ENCODE data around the gene CARD10.

CARD10 gene

DNA sequence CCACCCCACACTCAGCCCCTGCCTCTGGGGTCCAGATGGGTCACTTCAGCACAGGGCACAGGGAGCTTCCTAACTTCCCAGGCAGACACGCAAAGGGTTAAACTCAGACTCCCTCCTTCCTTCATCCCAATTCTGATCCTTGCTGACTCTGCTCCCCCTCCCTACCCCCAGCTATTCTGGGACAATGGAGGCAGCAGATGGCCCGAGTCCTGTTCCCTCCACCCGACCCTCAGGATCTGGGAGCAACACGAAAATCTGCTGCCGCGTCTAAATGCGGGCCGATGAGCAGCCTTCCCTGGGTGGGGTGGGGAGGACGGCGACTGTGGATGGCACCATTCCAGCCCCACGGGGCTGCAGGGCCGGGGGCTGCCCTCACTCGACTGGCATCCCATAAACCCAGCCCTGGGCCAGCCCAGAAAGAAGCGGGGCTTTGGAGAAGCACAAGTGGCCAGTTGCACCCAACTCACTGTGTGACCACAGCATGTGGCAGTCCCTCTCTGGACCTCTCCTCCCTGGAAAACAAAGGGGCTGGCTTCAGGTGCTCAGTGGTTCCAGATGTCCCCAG is 51.7 kb downstream of the CARD10 start:
- no peak for DNase-seq (ENCODE audit: low read depth)

DNA sequence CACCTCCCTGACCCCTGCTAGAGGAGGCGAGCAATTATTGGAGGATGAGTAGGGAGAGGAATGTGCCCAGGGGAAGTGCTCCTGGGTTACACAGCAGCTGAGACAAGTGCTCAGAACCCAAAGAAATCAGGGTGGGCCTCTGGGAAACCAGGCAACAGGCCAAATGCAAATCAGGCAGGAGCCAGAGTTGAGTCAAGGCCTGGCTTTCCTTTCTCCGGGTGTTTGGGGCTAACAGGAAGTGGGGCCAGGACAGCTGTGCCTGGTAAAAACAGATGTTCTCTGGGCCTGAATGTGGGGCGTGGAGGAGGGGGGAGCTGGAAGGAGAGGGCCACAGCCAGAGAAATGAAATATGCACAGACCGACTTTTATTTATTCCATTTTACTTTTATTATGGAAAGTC is 55.0 kb downstream of the CARD10 start:
- DNase-seq (ENCODE audit: low read depth) = no peak

DNA sequence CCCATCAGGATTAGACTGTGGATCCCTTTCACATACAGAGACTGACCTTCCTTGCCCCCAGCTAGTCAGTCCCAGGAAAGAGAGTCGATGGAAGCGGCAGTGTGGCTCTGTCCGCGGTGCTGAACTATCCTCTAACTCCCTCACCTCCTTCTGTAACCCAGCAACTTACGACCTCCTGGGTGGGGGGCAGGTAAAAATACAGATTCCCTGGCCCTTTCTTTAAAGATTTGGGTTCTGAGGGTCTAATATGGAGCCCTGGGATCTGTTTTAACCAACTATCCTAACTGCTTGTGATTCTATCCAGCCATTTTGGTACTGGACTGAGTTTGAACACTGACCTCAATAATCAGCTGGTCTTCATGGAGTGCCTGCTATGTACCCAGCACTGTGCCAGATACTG is 56.2 kb downstream of the CARD10 start:
- no peak for DNase-seq (ENCODE audit: low read depth)

DNA sequence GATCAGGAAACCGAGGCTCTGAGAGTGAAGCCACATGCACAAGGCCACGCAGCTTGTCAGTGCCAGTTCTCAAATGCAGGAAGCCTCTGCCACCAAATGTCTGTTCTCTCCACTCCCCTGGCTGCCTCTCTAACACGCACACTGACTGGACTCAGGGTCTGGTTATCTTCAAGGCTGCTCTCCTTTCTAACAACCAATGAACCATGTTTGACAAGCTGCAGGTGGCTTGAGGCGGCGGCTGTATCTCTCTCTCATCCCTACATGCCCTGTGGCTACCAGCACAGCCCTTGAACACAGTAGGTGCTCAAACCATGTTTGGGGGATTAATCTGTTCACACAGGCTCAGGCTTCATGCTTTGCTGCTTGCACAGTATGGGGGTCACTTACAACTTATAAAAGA is 56.8 kb downstream of the CARD10 start:
- DNase-seq (ENCODE audit: low read depth) = no peak

GRCh38 chr22:37461961-37462360 is 57.3 kb downstream of the CARD10 start:
- DNase-seq (ENCODE audit: low read depth) = no peak

DNA sequence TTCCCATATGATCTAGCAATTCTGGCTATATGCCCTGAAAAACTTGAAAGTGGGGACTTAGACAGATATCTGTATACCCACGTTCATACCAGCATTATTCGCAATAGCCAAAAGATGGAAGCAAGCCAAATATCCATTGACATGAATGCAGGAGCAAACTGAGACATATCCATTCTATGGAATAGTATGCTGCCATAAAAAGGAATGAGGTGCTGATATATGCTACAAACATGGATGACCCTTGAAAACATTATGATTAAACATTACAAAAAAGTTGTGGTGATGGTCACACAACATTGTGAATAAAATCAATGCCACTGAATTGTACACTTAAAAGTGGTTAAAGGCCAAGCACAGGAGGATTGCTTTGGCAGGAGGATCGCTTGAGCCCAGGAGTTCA is 58.5 kb downstream of the CARD10 start:
- no peak for DNase-seq (ENCODE audit: low read depth)

GRCh38 chr22:37459206-37459605 is 60.0 kb downstream of the CARD10 start:
- DNase-seq (ENCODE audit: low read depth) = no peak

- DNase-seq (ENCODE audit: low read depth) = no peak
Observed at GRCh38 chr22:37457093-37457893, 61.9 kb downstream of the CARD10 start.

GRCh38 chr22:37456346-37456745 is 62.9 kb downstream of the CARD10 start:
- DNase-seq (ENCODE audit: low read depth) = no peak

DNA sequence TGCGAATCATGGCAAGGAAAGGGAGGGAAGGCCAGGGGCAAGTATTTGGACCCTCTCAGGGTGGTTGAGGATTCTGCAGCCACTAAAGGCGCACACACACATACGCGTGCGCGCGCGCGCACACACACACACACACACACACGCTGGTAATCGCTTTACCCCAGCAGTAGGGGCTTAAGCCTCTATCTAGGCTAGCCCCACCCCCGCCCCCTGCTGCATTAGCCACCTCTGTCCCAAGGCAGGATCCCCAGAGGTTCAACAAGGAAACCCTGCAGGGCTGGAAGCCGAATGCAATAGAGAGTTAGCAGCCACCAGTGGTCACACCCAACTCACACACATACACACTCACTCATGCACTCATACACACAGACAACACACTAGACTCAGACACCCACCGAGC is 63.3 kb downstream of the CARD10 start:
- DNase-seq (ENCODE audit: low read depth) = no peak

DNA sequence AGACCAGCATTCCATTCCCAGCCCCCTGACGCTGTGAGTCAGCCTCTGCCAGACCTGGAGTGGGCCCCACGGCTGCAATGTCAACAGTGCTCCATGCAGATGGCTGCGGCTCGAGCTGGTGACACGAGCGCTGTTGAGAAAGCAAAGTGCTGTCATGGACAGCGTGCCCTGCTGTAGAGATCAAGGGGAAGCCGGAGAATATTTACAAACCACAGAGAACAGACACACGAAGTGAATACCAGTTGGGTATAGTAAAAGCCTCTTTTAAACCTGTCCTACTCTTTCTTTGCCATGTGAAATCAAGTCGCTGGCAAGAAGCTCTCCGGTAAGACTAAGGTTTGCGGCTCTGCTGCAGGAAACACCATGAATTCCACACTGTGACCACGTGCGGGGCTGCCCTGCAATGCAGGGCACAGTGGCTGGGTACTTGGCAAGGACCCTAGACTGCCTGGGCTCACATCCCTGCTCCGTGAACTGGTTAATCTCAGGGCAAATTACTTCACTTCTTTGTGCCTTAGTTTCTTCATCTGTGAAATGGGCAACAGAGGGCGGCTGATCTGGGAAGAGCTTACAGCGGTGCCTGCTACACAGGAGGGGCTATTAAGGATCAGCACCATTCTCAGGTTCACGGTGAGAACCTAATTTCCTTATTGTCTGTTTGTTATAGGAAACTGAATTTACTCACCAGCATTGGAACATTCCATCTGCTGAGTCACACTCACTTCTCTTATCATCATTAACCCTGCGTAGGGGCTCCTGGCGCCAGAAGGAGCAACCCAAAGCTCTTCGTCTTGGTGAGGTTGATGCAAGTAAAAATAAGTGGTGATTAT is 64.1 kb downstream of the CARD10 start:
- DNase-seq (ENCODE audit: low read depth) = no peak

DNA sequence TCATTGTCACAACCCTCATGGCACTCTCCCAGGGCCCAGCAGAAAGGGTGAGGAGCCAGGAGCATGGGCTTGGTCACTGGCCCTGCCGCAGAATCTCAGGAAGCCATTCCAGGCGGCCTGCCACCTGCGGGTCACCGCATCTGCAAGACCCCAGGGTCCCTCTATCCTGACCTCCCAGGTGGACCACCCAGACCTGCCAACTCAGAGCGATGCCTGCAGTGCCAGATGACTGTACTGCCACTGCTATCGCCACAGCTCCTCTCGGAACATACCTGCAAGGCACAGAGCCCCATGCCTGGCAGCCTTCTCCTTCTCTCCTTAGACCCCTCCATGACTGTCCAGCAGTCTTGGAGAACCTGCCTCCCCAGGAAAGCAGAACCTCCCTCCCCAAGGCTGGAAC is 65.5 kb downstream of the CARD10 start:
- DNase-seq (ENCODE audit: low read depth) = no peak

DNA sequence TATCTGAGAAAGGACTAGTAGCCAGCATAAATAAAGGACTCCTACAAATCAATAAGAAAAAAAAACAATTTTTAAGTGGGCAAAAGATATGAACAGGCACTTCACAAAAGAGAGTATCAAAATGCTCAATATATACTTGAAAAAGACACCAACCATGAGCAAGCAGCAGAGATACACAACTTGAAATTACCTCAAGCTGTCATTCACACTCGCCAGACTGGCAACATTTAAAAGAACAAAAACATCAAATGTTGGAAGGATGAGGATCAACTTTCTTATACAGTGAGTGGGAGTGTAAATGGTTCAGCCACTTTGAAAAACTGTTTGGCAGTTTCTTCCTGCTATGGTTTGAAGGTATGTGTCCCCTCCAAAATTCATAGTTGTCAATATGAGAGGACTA is 68.0 kb downstream of the CARD10 start:
- DNase-seq (ENCODE audit: low read depth) = no peak

- no peak for DNase-seq (ENCODE audit: low read depth)
Observed at GRCh38 chr22:37449331-37450001, 69.7 kb downstream of the CARD10 start.

DNA sequence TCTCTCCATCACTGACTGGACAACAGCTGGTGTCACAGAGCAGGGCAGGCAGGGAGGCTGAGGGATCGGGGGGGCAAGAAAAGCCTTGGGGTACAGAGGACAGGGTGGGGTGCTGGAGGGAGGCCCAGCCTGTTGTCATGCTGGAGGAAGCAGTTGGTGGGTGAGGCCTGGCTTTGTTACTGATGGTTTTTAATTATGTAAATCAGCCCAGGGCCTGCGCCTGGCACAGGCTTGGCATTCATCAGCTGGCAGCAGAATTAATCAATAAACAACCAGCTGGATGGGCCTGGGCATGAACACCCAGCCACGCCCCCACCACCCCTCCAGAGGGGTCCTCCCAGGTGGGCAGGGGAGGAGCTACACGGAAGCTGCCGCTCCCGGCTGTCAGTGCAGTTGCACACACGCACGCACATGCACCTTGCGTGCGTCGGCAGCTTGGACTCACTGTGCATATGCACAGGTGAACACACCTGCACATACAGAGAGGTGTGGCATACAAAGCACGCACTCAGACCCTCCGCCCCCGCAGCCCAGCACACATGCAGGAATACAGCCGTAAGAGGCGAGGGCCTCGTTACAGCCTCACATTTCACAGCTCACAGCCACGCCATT is 70.6 kb downstream of the CARD10 start:
- DNase-seq (ENCODE audit: low read depth) = no peak

DNA sequence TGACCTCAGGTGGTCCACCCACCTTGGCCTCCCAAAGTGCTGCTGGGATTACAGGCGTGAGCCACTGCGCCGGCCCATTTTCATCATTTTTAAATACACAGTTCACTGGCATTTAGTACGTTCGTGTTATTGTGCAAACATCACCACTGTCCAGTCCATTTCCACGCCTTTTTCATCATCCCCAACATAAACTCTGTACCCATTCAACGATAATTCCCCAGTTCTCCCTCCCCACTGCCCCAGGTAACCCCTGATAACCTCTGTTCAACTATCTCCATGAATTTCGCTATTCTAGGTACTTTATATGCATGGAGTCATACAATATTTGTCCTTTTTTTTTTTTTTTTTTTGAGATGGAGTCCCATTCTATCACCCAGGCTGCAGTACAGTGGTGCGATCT is 73.7 kb downstream of the CARD10 start:
- no peak for DNase-seq (ENCODE audit: low read depth)

DNA sequence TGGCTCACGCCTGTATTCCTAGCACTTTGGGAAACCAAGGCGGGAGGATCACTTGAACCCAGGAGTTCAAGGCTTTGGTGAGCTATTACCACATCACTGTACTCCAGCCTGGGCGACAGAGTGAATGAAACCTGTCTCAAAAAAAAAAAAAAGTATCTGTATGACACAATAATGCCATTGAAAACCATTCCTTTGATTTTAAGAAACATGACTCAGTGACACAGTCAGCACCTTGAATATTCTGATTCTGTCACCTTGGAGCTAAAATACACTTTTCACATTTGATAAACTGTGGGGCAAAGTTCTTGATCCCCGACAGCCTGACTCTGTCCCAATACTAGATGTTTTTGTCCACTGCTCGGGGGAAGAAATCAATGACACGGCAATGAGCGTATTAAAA is 75.2 kb downstream of the CARD10 start:
- DNase-seq (ENCODE audit: low read depth) = no peak

DNA sequence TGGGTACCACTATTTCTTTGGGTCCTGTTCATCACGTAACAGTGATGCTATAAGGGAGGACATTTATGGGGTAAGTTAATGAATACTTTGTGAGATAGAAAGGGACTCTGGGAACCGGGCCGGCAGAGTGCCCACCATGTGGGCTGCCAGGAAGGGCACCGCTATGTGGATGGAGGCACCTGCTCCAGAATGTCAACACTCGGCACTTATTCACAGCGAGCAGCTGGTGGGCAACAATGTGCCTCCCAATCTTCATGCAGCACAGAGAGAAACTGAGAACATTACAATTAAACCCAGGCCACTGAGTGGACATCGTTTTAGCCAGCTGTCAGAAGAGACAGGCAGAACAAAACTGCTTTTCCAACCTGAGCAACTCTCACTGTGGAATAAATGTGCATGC is 76.1 kb downstream of the CARD10 start:
- DNase-seq (ENCODE audit: low read depth) = no peak

DNA sequence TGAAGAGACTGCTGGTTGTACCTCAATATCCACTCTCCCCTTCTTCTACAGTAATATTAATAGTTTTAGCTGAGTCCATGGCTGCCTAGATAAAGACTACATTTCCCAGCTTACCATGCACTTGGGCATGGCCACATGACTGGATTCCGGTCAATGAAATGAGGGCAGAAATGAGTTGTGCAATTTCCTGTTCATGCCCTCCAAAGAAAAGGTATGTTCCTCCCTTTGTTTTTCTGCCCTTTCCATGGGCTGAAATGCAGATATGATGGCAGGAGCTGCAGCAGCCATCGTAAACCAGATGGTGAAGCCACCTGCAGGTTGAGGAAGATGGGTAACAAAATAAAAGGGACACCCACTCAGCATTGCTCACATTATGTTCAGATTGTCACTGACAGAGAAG is 76.7 kb downstream of the CARD10 start:
- DNase-seq (ENCODE audit: low read depth) = no peak

DNA sequence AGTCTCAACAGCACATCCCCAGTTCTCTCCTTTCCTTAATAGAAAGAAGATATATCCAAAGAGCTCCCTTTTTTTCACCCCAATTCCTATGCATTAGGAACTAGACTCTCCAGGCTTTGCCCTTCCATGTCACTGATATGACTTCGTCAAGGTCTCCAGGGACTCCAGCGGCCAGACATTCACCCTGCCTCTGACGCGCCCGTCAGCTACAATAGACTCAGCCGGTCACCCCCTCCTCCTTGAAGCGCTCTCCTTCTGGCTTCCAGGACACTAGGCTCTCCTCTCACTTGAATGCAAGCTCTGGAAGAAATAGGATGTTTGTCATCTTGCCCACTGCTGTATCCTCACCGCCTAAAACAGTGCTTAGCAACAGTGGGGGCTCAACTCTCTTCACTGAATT is 77.1 kb downstream of the CARD10 start:
- no peak for DNase-seq (ENCODE audit: low read depth)

DNA sequence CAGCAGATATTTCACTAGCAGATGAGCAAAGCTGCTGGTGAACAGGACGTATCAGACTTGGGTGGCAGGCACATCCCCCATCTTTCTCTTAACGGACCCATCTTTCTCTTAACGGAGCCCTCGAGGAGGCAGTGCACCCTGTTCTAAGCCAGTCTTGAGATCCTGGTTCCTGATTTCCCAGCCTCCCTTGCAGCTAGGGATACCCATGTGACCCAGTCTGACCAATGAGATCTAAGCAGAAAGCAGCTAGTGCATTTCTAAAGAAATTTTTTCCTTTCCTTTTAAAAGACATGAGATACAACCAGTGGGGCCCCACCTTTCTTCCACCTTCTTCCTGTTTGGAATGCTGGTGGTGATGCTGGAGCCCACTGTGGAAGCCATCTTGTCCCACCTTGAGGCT is 78.3 kb downstream of the CARD10 start:
- no peak for DNase-seq (ENCODE audit: low read depth)

Data from GM04503 (cell line).